Measurements from ENCODE around the gene GNG4. TPM values are rescaled to one million over a fixed set of nuclear protein-coding genes. Genes with fewer than 3 reads are reported as not detected.
"Not testable (repeated sequence)": the region's sequence is repeated elsewhere in the genome, so short reads cannot be mapped to it uniquely, and the experiment has no call there.

The GNG4 gene
- polyA plus RNA-seq, 4 donors = 3.2 to 4.4 (median 4.1) TPM

DNA sequence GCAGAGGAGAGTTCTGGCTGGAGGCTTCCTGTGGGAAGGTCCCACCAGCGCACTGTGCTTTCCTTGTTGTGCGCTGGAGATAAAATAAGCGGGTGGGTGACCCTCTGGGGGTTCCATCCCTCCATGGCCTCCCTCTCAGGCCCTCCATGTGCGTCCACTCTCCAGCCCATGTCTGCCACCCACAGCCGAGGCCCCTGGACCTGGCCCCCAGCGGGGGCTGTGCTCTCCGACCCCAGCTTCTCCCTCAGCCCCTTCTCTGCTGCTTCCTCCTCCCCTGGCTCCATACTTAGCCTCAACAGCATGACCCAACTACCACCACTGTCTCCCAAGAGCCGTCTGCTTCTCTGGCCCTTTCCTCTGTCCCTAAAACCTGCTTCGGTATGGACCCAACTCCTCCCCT lies 61.4 kb downstream of the GNG4 start:
- no peak for DNase-seq (ENCODE audit: low read depth in 4 of 4, low spot score in 2 of 4)

DNA sequence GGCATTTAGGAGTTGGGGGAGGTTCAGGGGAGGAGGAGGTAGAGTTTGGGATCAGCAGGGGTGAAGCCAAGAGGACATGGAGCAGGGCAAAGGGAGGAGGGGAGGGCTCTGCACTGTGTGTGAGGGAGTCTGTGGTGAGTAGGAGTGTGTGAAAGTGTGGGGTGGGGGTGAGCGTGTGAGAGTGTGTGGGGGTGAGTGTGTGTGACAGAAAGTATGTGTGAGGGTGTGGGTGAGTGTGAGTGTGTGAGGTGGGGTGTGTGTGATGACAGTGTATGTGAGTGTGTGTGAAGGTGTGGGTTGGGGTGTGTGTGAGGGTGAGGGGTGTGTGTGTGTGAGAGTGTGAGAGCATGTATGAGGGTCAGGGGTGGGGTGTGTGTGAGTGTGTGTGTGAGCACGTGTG lies 62.6 kb downstream of the GNG4 start:
- no peak for DNase-seq (ENCODE audit: low read depth in 4 of 4, low spot score in 2 of 4)

DNA sequence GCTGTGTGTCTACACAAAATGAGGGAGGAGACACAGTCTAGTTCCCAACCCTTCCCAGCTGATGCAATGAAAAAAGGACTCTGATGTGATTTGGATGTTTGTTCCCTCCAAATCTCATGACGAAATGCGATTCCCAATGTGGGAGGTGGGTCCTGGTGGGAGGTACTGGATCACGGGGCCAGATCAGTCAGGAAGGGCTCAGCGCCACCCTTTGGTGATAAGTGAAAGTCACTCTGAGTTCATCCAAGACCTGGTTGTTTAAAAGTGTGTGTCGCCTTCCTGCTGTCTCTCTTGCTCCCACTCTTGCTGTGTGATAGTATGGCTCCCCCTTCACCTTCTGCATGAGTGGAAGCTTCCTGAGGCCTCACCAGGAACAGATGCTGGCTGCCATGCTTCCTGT lies 63.2 kb downstream of the GNG4 start:
- DNase-seq (ENCODE audit: low read depth in 4 of 4, low spot score in 2 of 4) = no peak

DNA sequence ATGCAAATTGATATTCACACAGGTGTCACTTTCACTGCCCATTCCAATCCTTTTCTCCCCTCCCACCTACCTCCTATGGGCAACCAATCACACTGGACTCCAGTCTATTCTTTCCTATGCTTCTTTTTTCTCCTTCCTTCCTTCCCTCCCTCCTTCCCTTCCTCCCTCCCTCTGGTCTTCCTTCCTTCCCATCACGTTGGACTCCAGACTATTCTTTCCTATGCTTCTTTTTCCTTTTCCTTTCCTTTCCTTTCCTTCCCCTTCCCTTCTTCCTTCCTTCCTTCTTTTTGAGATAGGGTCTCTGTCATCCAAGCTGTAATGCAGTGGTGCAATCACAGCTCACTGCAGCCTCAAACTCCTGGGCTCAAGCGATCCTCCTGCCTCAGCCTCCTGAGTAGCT lies 64.6 kb downstream of the GNG4 start:
- DNase-seq (ENCODE audit: low read depth in 4 of 4, low spot score in 2 of 4) = no peak

DNA sequence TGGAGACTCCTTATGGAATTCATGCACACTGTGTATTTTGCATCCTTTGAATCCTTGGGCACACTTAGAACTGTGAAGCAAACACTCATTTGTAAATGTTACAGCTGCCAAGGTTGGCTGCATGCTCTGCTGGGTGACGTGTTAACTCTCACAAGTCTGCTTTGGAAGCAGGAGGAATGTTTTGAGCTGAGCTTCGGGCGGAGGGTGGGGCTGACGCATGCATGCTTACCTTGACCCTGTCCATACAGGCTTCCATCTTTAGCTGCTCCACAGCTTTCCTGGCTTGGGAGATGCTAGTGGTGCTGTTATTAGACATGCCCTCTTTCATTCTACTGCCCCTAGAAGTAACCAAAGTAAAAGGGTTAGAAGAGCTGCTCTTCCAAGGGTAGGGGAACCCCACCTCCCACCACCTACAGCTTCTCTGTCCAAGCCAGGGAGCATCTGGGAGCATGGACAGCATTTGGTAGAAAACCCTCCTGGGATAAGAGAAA lies 66.0 kb downstream of the GNG4 start:
- no peak for DNase-seq (ENCODE audit: low read depth in 4 of 4, low spot score in 2 of 4)

DNA sequence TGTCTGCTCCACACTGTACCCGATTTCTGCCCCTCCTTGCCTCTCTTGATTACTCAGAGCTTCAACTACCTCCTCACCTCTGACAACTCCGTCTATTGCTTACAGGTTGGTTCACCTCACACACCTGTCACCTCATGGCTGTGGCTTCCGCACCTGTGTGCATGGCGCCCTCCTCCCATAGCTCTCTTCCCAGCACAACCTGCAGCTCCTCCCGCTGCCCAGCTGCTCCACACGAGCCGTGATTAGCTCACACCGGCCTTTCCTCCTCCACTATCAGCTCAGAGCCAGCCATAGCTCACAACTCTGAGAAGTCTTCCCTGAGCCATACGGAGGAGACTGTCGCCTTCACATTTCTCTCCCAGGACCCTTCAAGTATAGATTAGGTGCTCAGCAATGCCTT lies 67.5 kb downstream of the GNG4 start:
- no peak for DNase-seq (ENCODE audit: low read depth in 4 of 4, low spot score in 2 of 4)

DNA sequence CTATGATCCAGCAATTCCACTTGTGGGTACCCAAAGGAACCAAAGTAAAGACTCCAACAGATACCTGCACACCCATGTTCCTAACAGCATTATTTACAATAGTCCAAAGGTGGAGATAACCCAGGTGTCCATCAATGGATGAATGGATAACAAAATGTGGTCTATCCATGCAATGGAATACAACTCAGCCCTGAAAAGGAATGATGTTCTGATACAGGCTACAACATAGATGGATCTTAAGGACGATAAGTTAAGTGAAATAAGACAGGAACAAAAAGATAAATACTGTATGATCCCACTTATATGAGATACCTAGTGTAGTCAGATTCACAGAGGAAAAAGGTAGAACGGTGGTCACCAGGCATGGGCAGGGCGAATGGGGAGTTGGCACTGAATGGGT lies 69.7 kb downstream of the GNG4 start:
- DNase-seq (ENCODE audit: low read depth in 4 of 4, low spot score in 2 of 4) = no peak

DNA sequence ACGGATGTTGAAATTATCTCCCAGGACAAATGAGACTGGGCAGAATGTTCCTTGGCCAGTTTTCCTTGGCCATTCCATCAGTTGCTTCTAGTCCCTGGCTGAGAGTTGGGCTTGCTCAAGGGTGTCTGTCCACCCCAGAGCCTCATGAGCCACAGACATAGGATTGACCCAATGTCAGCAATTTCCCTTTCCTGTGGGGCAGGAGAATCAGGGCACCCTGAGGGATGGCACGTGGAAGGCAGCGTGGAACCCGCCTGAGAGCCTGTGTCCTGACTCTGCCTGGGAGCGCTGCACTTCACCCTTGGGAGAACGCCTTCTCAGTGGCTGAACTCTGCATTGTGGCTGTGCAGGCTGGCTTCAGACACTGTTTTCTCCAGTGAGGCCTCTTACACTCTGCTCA lies 74.0 kb downstream of the GNG4 start:
- no peak for DNase-seq (ENCODE audit: low read depth in 4 of 4, low spot score in 2 of 4)

DNA sequence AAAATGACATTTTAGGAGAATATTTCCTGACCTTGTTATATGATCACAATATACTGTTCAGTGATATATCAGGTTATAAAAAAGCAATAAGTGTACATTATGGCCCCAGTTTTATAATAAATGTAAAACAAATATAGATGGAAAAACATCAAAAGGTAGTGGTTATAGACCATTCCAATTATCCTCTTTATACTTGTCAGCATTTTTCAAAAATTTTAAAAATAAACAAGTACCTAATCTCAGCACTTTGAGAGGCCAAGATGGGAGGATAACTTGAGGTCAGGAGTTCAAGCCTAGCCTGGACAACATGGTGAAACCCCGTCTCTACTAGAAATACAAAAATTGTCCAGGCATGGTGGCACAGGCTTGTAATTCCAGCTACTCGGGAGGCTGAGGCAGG lies 75.7 kb downstream of the GNG4 start:
- DNase-seq (ENCODE audit: low read depth in 4 of 4, low spot score in 2 of 4) = no peak

DNA sequence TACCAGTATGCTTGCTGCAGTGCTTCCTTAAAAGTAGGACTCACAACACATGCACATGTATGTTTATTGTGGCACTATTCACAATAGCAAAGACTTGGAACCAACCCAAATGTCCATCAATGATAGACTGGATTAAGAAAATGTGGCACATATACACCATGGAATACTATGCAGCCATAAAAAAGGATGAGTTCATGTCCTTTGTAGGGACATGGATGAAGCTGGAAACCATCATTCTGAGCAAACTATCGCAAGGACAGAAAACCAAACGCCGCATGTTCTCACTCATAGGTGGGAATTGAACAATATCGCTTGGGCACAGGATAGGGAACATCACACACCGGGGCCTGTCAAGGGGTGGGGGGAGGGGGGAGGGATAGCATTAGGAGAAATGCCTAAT lies 76.6 kb downstream of the GNG4 start:
- not testable (repeated sequence) for DNase-seq (ENCODE audit: low read depth in 4 of 4, low spot score in 2 of 4)

DNA sequence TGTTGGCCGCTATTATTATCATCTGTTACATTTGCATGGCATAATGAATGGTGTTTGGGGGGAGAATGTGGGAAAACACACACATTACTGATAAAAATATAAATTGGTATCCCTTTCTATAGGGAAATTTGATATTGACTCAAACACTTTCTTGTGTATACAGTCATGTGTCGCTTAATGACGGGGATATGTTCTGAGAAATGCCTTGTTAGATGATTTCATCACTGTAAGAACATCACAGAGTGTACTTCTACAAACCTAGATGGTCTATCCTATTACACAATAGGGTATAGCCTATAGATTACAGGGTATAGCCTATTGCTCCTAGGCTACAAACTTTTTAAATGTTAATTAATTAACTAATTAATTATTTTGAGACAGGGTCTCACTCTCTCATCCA lies 78.1 kb downstream of the GNG4 start:
- DNase-seq (ENCODE audit: low read depth in 4 of 4, low spot score in 2 of 4) = no peak

DNA sequence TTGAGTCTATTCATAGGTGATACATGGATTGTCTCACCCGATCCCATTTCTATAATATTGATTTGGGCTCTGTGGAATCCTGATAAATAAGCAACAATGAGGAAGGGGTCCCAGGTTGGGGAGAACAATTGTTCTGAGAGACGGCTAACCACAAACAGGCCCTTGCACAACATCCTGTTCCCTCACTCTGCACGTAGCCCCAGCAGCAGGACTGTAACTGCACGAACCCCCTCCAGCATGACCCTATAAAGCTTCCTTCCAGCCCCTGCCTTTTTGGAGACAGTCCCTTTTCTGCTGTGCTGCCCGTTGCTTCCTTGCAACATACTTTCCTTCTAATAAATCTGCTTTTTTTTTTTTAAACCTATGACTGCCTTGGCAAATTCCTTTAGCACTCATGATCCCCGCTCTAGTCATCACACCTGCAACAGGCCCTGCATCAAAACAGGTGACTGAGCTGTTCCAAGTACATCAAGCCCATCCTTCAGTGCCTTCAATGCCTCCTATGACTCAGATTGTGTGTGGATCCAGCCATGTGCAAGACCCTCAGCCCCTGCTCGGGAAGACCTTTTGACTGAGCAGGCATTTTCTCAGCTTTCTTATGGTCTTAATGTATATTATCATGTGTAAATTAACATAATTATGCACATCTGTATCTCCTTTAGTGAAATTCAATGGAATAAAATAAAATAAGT lies 81.6 kb downstream of the GNG4 start:
- DNase-seq (ENCODE audit: low read depth in 4 of 4, low spot score in 2 of 4) = no peak

DNA sequence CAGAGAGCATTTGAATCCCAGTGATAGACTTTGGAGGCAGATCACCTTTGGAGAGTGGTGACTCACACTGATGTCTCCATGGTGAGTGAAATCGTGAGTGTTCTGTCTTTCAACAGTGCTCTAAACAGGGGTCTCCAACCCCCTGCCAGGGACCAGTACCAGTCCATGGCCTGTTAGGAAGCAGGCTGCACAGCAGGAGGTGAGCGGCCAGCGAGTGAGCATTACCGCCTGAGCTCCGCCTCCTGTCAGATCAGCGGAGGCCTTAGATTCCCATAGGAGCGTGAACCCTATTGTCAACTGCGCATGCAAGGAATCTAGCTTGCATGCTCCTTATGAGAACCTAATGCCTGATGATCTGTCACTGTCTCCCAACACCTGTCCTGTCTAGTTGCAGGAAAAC lies 83.5 kb downstream of the GNG4 start:
- DNase-seq (ENCODE audit: low read depth in 4 of 4, low spot score in 2 of 4) = no peak

DNA sequence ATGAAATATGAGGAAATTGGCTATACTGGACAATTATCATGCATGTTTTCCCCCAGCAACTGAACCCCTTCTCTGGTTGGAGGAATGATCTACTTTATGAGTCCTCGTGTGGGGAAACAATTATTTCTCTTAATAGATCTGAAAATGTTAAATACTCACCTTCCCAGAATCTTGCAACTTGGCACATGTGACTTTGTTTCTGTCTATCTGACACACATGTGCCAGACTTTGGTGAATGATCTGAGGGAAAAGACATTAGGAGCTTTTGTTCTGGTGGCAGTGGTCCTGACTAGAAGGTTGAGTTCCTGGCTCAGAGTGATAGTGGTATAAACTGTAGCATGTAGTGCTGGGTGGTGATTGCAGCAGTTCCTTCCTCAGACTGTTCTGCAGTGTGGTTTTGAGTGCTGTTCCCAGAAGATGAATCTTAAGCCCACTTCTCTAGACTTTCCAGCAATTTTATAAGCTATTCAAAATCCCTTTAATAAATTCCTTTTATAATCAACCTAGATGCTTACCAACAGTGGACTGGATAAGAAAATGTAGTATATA lies 86.0 kb downstream of the GNG4 start:
- no peak for DNase-seq (ENCODE audit: low read depth in 4 of 4, low spot score in 2 of 4)

DNA sequence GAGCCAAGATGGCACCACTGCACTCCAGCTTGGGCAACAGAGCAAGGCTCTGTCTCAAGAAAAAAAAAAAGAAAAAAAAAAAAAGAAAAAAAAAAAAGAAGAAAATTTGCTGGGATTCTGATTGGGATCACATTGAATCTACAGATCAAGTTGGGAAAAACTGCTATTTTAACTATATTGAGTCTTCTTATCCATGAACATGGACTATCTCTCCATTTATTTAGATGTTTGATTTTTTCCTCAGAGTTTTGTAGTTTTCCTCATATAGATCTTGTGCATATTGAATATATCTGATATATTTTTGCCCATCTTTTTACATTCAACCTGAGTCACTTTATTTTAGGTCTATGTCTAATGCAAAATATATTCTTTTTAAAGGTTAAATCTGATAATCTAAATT lies 87.0 kb downstream of the GNG4 start:
- DNase-seq (ENCODE audit: low read depth in 4 of 4, low spot score in 2 of 4) = no peak

DNA sequence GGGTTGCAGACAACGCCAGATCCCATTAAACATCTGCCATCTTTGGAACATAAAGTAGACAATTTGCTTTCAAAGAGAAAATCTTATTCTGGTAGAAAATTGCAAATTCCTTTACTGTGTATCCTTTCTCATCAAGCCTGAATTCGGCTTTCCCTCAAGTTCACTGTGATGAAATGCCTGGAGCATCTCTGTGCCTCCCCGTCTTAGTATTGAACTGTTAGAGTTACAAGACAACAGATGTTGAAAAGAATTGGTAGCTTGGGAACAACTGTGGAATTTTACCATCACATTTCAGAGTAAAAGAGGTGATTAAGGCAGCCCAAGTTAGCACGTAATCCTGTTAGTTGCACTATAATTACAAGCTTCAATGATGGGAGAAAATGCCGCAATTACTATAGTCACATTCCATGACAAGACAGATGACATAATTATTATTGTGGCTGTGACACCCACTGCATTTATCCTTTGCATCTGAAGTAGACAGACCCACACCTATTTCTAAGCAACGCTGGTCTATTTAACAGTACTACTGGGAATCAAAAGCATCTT lies 90.9 kb downstream of the GNG4 start:
- DNase-seq (ENCODE audit: low read depth in 4 of 4, low spot score in 2 of 4) = no peak

DNA sequence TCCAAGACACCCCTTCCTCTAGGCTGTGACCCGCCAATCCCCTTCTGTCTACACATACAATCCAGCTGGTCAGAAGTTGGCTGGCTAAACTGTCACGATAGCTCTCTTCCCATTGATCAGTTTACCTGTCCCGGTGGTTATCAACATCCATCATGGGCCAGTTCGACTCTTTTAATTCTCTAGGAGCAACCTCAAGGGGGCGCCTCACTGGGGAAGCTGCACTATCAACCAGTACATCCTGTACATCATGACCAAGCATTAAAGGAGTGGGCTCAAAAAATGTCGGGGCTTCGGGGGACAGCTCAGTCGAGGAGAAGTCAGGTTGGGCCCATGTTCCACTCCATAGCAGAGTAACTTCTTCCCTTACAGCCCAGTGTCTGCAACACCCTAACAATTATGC lies 92.1 kb downstream of the GNG4 start:
- DNase-seq (ENCODE audit: low read depth in 4 of 4, low spot score in 2 of 4) = no peak

DNA sequence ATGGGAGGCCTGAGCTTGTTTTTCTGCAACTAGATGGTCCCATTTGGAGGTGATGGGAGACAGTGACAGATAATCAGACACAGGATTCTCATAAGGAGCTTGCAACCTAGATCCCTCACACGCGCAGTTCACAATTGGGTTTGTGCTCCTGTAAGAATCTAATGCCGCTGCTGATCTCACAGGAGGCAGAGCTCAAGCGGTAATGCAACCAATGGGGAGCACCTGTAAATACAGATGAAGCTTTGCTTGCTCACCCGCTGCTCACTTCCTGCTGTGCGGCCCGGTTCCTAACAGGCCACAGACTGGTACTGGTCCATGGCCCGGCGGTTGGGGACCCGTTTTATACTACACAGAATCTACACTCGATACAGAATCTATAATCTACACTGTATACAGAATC lies 92.8 kb downstream of the GNG4 start:
- DNase-seq (ENCODE audit: low read depth in 4 of 4, low spot score in 2 of 4) = no peak

DNA sequence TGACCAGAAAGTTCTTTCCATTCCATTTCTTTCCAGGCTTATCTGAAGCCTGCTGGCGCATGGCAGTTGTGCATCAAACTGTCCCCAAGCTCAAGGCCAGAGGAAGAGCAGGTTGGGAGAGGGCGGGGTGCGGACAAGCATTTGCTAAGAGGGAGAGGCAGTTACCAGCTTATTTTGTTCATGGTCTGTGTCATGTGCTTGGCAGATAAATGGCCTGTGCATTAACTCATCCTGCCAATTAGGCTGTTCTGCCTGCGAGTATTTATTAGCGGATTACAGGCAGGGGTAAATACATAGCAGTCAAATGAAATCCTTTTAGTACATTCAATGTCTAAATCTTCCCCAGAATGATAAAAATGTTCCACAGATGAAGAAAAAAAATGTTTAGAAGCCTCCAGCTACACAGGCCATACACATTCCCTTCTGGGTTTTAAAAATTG lies 96.5 kb downstream of the GNG4 start:
- no peak for DNase-seq (ENCODE audit: low read depth in 4 of 4, low spot score in 2 of 4)

DNA sequence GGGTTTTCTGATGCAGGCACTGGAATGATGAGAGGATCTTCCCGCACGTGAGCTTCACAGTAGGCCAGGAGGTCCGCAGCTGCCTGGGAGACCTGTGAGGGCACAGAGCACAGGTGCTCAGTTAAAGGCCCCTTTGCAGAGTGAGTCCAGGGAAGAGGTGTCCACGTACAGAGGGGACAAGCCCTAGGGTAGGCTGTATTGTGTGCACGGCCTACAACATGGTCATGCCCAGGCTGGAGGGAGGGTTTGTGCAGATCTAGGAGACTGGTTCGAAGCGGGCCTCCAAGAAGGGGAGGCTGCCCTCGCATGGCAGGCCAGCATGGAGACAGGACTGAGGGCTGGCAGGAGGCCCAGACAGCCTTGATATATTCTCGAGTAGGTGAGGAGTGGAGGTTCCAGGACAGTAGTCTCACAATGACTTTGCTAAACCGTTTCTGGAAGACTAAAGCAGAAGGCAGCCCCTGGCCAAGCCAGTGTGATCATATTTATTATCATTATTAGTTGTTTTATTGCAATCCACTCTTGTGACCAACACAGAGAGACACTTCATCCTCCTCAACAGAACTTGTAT lies 97.4 kb downstream of the GNG4 start:
- DNase-seq (ENCODE audit: low read depth in 4 of 4, low spot score in 2 of 4) = no peak

DNA sequence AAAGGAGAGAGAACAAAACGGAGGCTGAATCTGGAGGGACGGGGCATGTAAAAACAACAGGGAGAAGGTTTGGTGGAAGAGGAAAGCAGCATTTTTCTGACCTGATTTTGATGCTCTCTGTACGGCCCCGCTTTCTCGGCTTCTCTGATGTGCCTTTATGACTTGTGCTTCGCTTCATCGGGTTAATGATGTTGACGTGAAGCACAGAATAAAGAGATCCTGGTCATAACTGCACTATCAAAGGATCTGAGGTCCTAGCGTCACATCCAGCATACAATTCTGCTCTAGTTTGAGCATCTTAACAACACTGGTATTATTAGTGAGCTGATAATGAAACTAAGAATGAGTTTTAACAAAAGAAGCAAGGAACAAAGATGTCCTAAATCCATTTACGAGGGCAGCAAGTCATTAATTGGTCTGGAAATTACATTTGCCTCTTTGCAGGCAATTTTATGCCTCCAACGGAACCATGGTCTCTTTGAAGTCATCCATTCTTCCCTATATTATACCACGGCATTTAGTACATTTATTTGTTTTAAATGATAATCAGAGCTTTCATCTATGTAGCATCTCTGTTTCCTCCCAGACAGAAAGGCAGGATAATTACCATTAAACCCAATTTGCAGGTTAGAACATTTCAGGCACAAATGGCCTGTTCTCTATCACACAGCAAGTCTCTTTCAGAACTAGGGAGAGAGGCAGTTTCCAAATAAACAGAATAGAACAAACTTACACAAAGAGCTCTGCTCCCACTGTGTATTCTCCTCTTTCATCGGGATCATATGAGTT lies 100.0 kb downstream of the GNG4 start:
- peak in 1 of 4 donors; percentile 21 for DNase-seq (ENCODE audit: low read depth in 4 of 4, low spot score in 2 of 4)

All from left renal cortex interstitium (tissue), 4 donors.